HuH-7 (cell line): Measurements from ENCODE around the gene RALGAPA2.
A peak's percentile ranks its signal among the peaks of the same experiment; 100 is the strongest.

ENCODE experiments used
- DNase-seq: peaks from one replicate; pipeline ENCODE4 v3.0.0; 2011; ENCODE audit warnings: low spot score

Gene RALGAPA2

DNA sequence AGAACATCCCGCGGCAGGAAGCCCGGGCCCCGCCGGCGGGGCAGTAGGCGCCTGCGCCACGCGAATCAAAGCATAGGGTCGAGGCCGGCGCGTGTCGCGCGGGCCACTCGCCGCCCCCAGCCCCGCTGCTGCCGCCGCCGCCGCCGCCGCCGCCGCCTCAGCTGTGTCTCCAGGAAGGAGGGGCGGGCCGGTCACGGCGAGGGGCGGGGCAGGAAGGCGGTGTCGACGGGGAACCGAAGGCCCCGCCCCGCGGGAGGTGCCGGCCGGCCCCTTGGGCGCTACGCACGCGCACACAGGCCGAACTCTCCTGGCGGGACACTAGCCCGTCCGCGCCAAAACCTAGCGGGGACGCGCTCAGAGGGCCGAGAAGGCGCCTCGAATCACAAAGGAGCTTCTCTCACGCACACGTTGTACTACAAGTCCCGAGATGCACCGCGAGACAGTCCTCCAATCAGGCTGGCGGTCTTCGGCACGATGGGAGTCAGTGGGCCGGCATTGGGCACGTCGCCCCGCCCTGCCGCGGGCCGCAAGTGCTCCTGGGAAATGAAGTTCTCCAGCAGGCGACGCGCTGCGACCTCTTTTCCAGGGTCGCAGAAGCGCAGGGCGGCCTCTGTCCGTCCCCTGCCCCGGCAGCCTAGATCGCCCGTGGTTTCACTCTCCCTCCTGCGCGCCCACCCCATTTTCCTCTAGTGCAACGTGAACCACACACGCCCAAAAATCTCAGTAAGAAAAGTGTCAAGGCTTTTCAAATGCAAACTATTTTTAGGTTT is at the start of gene RALGAPA2:
Gene RALGAPA2 (minus strand): TSS at position 171 of the 770 bp plus-strand sequence. CDS start 164 bp downstream, at position 7.
- DNase-seq = peak; percentile 96

DNA sequence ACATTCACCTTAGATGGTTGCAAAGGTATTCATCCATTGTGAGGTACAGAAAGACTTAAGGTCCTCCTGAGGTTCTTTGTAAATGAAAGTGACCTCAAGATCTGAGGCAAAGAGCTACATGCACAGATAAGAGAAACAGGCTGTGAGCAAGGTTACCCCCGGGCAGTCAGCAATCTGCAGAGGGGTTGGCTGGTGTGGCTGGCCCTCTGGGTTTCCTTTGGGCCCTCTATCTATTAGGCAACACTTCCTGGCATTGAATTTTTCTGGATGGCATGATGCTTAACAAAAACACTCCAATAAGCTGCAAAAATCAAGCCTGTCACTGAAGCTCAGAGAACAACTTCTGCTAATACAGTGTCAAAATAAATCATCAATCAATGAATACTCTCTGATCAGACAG is 48.9 kb upstream of the RALGAPA2 start:
- DNase-seq = no peak

DNA sequence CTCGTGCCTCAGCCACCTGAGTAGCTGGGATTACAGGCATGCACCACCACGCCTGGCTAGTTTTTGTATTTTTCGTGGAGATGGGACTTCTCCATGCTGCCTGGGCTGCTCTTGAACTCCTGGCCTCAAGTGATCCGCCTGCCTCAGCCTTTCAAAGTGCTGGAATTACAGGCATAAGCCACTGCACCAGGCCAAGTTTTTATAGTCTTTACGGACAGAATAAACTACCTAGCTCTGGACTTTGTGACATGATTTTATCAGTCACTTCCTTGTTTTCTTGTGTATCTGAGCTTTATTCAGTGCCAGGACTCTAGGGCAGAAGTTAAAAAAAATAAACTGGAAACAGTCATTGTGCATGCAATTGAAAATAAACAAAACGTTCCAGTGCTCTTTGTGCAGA is 46.7 kb upstream of the RALGAPA2 start:
- peak; percentile 55 for DNase-seq

DNA sequence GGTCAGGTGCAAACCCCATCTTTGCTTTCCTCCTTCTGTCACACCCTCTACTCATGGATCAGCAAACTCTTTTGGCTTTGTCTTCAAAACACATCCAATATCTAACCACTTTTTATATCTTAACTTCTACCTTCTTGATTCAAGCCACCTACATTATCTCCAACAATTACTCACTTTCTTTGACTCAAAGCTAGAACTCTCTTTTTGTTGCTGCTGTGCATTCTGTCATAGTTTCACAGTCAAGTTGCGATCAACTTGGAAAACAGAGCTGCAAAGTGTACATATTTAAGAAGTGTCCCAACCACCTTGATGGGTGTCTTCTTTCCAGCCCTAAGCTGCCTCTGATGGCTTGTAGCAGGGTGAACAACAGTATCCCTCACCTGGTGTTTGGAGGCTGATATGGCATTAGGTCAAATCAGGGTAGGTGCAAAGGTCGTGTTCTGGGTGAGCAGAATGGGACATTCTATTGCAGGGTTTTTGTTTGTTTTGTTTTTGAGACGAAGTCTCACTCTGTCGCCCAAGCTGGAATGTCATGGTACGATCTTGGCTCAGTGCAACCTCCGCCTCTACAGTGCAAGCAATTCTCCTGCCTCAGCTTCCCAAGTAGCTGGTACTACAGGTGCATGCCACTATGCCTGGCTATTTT is 43.4 kb upstream of the RALGAPA2 start:
- peak; percentile 66 for DNase-seq

DNA sequence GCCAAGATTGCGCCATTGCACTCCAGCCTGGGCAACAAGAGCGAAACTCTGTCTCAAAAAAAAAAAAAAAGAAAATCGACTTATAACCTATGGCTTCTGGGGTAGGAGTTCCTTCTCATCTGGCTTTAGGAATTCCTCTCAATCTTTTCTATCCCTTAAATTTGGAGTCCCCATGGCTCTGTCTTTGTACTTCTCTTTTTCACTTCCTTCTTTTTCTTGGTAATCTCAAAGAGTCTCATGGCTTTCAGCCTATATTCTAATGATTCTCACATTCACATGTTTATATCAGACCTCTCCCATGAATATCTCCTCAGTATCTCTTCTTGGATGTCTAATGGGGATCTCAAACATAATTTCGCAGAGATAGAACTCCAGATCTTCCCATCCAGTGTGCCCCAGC is 42.8 kb upstream of the RALGAPA2 start:
- no peak for DNase-seq

DNA sequence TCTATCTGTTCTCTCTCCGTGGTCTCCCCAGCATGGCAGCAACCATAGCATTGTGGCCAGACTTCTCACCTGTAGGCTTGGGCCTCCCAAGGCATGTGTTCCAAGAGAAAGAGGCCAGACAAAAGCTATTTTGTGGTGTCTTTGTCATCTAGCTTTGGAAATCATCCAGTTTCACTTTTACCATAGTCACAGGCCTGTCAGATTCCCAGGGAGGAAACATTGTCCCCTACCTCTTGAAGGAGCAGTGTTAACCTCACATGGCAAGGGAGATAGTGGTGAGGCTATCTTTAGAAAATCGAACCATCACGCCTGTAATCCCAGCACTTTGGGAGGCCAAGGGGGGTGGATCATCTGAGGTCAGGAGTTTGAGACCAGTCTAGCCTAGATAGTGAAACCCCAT is 42.3 kb upstream of the RALGAPA2 start:
- DNase-seq = no peak

DNA sequence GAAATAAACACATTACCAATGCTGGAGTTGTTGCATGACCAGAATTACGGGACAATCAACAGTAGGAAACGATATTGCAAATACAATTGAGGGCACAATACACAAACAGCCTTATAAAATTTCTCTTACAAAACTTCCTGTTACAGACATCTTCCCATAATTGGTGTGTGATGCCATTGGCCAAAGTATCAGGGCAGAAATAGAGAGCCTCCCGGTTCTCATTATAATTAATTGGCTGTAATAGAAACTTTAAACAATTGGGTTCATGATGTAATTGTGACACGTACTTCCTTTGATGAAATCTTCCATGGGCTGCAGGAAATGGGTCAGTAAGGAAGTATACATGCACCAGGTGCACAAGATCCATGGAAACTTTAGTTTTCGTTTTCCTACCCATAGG is 40.3 kb upstream of the RALGAPA2 start:
- no peak for DNase-seq

DNA sequence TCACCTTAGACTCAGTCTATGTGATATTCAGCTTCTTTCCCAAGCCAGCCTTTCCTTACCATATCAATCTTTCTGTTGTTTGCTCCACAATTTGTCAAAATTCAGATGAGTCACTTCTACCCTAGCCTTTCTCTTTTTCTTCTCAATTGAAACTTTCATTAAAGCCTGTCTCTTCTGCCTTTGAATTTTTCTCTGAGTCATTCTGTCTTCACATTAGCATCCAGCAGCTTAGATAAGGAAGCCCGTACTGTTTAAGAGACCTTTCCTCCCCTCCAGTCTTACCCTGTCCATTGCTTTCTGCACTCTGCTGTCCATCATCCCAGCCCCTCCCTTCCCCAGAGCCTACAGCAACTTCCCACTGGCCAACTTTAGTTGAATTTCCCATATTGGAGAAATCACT is 34.9 kb upstream of the RALGAPA2 start:
- no peak for DNase-seq

DNA sequence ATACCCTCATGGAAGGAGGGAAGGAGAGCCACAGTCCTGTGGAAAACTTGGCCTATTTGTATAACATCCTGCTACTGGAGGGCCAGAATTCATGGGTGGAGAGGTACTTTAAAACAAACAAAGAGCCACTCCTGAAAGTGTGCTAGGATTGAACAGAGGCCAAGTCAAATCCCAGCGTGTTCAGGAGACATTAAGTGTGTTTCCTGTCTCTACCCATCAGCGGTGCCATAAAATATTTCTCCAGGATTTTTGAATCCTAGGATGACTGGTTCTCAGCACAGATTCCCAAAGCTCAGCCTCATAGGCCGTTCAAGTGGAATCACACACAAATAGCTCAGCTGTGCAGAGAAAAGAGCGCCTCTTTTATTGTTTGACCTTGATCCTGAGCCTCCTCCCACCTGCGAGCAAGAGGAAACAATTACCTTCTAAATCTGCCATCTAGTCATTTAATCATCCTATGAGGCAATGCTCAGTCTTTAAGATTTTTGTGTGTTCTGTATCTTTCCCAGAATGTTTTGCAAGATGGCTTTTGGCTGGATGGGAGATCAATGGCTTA is 31.8 kb upstream of the RALGAPA2 start:
- no peak for DNase-seq

DNA sequence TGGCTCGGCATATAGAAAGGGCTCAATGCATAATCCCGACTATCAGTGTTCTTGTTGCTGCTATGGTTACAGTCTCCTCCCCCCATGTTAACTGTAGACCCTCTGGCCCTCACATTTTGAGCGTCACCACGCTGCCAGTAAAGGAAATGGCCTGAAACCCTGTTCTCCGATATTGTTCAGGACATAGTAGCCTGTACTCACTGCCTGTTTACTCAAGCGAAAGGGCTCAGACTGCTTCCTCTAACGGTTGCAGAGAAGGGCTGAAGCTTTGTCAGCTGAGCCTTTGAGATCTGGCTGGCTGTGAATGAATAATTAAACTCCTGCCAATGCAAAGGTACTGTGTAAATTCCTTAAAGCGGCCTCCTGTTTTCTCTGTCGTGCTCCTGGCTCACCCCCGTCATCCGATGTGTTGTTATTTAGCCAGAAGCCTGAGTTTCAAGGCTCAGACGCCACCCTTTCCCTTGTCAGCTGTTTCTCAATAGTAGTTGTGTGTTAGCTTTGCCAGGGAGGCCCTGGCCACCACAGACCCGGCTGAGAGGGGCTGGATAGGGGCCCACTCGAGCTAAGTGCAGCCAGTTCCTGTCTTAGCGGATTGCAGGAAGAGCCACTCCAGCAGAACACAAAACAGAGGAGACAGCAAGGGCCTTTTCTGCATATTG is 31.2 kb upstream of the RALGAPA2 start:
- DNase-seq = peak; percentile 50

DNA sequence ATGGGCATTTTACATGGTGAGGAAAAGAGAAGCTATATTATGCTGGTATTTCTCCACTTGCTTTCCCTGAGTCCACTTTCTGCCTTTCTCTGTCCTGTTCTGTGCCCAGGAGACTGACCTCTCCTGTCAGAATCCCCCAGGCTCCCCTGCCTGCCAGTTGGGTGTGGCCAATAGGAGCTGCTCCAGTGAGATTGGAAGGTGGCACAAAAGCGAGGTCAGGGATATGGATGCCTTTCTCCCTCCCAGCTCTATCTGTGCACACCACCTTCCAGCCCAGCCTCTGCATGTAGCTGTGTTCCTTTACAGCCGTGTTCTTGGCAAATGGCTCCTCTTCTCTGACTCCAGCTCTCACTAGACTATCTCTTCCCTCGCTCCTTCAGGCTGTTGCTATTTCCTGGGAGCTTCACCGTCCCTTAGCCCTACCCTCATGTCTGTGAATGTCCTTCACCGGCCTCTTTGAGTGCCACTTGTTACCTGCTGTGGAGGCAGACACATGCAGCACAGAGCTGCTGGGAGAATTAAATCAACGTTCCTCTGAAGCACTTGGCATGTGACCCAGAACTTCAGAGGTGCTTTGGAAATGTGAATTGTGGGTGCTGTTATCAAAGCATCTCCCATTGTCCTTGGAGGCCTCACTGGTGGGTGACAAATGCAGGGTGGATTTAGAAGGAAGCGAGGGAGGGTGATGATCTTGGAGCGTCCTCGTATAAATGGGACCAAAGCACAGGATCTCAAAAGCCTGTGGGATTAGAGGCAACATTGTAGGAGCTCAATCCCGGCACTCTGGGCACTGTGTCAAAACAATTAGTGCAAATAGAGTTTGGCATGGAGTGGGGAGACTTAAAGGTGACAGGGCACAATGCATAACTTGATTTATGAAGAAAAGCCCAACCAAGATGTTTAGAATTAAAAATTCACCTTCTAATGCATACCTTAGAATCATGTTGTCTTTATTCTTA is 28.9 kb upstream of the RALGAPA2 start:
- no peak for DNase-seq

DNA sequence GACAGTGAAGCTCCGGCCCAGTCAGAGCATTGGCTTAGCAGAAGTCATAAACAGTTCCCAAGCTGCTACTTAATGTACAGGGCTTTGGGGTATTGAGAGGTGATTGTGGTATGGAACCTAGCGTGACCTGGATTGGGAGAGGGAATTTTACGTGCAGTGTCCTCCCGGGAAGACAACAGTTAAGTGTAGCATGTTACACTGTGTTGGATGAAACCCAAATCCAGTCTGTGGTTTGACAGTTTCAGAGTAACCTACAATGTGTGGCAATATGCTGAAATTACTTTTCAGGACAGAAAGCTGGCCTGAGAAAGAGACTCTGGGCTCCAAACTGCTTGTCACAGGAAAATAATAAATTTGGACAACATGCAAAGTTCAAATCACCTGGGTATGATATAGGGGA is 28.1 kb upstream of the RALGAPA2 start:
- no peak for DNase-seq

DNA sequence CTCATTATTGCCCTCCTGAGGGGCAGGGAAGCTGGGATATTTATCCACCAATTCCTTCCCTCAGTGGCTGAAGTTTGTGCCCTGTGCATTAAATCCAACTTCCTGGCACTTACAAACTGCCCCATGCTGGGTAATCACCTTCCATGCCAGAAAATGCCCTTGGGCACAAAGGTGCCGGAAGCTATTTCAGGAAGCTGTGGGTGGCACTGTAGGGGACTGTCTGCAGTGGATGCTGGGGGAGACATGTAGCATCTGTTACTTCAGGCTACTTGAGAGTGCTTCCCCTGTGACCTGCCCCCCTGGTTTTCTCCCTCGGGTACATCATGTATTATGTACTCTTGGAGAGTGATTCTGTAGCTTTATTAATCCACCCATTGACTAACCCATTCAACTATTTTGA is 24.7 kb upstream of the RALGAPA2 start:
- DNase-seq = no peak

DNA sequence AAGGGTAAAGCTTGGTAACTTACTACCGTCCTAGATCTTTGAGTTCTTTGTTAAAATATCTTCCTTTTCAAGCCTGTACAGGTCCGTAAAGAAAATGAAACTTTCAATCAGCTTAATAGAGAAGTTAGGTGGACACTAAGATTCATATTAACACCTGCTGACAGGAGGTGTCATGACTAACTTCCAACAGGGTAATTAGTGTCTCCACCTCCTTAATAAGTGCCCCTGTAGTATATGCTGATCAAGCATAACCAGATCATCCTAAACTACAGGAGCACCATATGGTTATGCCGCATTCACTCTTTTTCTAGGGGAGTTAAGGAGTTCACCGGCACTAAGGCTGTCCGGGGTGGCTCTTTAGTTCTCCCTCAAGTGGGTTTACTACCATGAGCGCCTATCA is 23.9 kb upstream of the RALGAPA2 start:
- no peak for DNase-seq

DNA sequence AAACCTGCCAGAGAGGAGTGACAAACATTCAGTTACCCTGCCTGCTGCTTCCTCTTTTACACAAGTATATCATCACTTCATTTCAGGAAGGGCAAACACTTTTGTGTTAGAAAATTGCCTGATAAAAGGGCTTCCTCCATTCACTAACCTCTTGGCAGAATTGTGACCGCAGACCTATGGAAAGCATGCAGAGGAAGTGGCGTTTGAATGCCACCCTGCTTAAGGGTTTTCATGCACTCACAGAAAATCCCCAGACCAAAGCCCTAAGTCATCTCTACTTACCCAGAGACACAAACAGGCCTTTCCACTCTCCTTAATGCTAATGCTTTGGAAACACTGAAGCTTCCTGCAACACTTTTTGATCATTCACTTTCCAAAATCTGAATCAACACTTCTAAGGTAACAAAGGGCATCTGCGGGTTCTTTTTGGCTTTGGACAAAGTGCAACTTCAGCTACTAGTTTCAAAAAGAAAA is 22.1 kb upstream of the RALGAPA2 start:
- no peak for DNase-seq

DNA sequence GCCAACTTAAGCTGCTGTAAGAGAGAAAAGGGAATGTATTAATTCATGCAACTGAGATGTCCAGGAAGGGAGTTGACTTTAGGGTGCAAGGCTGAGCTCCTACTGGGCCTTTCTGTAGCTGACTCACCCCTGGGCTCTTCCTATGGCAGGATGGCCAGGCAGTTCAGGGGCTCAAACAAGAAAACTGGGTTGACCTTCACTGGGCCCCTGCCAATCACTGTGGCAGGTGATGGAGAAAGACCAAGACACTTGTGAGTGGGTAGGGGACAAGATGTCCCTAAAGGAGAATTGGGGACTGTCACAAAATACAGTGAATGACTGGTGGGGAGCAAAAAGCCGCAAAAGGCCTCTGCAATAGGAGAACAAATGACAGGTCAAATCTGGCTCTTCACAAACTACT is 21.5 kb upstream of the RALGAPA2 start:
- DNase-seq = no peak

DNA sequence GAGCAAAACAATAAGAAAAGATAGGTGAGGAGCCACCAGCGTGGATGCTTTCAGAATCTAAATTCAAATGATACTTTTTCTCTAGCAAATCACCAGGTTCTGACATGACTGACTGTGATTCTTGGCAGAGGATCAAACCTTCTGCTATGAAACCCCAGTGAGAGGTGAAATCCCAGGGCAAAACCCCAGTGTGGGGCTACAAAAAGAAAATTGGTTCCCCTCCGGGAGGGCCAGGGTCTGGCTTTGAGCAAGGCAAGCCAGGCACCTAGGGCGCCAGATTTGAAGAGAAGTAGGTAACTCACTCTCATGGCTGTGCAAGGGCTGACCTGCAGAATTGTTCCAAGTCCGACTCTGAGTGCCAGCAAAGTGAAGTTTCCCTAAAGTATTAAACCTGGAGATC is 20.2 kb upstream of the RALGAPA2 start:
- DNase-seq = no peak

DNA sequence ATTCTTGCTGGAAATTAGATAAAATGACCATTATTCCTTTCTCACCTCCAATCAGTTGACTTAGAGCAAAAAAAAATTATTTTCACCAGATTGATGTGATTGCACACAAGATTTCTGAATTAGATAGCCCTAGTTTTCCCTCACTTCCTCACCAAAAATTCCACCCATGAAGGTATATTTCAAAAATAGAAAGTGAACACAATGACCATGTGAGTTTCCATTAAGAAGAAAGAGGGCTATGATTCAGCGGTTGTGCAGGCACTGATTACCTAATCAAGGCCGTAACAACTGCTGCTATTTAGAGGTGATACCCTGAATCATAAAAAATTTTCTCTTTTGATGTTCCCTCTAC is 19.5 kb upstream of the RALGAPA2 start:
- no peak for DNase-seq

DNA sequence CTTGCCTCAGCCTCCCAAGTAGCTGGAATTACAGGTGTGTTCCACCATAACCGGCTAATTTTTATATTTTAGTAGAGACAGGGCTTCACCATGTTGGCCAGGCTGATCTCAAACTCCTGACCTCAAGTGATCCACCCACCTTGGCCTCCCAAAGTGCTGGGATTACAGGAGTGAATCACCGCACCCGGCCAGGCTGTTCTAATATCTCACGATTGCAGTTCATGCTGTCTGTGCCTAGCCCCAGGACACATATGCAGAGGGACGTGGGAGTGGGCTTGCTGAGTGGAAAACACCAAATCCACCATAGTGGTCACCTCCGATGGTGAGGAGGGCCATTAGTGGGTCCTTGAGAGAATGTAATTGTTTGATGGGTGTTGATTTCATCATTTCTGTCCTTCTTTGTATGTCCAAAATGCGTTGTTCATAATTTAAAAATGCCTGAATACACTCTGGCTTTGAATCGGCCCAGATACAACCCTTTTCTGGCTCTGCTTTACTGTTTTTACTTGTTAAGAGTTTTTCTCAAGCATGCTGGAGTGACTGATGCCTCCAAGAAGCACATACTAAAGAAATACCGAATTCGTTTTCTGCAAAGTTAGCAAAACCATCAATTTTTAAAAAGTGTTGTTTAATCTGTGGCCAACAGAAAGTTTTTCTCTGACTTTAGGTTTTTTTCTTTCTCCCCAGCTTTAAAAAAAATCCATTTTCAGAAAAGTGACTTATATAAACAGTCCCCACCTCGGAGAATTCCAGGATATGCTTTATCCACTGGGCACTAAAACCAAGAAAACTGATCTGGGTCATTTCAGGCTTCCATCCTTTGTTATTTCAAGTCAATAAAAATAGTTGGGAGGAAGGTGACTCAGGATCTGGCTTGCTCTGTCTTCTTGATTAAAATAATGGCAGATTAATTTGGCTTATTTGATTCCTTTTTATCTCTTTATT is 18.8 kb upstream of the RALGAPA2 start:
- no peak for DNase-seq

DNA sequence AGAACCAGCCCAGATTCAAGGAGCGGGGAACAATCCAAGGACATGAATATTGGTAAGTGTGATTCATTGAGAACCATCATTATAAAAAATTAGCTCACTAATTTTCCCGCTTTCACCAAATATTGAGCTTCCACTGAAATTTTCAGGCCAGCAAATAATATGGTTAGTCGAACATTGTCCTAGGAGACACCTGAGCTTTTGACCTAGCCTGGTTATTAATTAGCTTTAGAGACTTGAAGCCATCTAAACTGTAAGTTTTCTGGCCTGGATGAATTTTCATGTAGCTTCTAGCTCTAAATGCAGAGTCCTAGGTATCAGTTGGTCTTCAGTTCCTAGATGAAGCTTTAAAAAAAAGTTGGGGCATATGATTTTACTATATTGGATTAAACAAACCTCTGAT is 17.1 kb upstream of the RALGAPA2 start:
- DNase-seq = no peak

DNA sequence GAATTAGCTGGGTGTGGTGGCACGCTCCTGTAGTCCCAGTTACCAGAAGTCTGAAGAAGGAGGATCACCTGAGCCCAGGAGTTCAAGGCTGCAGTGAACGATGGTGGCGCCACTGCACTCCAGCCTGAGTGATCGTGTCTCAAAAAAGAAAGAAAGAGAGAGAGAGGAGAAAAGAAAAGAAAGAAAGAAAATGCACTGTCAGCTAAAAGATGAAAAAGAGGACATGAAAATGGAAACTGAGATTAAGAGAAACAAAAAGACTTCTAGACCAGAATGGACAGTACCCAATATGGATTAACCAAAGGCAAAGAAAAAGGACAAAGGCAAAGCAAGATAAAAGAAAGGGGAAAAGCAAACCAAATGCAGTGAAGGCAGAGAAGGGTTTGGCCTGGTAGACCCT is 9.0 kb upstream of the RALGAPA2 start:
- DNase-seq = no peak
